ENCODE results near the gene ACTG2.

DNA sequence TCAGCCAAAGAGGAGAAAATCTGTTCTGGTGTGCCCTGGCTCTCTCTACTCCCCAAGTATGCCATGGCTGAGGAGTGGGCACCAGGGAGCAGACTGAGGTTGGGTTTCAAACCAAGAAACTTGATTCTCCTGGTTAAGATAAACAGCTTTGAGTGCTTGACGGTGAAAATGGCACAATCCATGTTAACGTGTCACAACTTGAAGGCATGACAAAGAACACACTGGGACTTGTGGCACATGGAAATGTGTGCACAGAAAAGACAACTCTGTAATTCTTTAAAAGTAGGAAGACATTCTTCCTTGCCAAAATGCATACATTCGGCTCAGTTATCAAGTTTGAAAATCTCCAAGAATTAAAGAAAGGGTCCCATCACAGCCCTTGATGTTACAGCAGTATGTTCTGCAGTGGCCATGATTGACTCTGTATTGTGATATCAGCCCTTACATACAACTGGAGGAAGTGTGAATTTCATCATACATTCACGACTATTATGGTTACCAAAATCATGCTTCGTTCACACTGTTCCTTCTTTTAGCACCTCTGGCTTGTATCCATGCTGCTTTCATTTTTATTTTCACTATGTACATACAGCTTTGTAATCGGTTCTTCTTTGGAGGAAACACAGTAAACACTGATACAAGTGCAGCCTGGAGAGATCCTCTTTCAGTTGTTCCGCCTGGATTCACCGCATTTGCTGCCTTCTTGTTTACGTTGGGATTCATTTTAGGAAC lies 15.6 kb upstream of the ACTG2 start:
- TF ChIP-seq EZH2phosphoT487 (IDR thresholded peaks at IDR 0.05; ENCODE audit: borderline replicate concordance), result no peak
- TF ChIP-seq, protein P1, sequence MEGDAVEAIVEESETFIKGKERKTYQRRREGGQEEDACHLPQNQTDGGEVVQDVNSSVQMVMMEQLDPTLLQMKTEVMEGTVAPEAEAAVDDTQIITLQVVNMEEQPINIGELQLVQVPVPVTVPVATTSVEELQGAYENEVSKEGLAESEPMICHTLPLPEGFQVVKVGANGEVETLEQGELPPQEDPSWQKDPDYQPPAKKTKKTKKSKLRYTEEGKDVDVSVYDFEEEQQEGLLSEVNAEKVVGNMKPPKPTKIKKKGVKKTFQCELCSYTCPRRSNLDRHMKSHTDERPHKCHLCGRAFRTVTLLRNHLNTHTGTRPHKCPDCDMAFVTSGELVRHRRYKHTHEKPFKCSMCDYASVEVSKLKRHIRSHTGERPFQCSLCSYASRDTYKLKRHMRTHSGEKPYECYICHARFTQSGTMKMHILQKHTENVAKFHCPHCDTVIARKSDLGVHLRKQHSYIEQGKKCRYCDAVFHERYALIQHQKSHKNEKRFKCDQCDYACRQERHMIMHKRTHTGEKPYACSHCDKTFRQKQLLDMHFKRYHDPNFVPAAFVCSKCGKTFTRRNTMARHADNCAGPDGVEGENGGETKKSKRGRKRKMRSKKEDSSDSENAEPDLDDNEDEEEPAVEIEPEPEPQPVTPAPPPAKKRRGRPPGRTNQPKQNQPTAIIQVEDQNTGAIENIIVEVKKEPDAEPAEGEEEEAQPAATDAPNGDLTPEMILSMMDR (conservative IDR thresholded peaks at IDR 0.05; ENCODE audit: low read length), result no peak

All from Loucy (cell line).